ENCODE results near the gene SLC39A1. TPM values are rescaled to one million over a fixed set of nuclear protein-coding genes. Genes with fewer than 3 reads are reported as not detected.
"Not testable (repeated sequence)": the region's sequence is repeated elsewhere in the genome, so short reads cannot be mapped to it uniquely, and the experiment has no call there.

Gene SLC39A1
- total RNA-seq, 3 donors from 2014 or later = 72.6 to 79.3 (median 73.9) TPM

DNA sequence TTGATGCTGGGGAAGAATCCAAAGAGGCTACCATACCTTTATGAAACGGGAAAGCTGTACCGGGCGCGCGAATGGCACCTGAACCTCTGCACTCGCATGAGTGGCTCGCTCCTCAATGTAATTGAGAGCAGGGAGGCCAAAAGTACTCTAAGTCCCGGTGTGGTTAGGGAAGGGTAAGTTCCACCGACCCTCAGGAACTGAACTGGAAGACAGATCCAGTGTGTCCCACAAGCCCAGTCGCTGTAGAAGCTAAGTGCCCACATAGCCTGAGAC, 41.6 kb downstream of the SLC39A1 start:
- Mint-ChIP-seq H3K36me3 (ENCODE audit: insufficient read depth) (peaks cover 12% of the 10 kb centered on the region), H3K4me3 (peak overlapping the region; percentile 95), H3K27me3 (ENCODE audit: low read depth) (no peaks in the 10 kb centered on the region), H3K9me3 (no peaks in the 10 kb centered on the region), H3K4me1 (ENCODE audit: low read depth) (peaks cover 44% of the 10 kb centered on the region)
- ATAC-seq = no peak
- DNase-seq = no peak

DNA sequence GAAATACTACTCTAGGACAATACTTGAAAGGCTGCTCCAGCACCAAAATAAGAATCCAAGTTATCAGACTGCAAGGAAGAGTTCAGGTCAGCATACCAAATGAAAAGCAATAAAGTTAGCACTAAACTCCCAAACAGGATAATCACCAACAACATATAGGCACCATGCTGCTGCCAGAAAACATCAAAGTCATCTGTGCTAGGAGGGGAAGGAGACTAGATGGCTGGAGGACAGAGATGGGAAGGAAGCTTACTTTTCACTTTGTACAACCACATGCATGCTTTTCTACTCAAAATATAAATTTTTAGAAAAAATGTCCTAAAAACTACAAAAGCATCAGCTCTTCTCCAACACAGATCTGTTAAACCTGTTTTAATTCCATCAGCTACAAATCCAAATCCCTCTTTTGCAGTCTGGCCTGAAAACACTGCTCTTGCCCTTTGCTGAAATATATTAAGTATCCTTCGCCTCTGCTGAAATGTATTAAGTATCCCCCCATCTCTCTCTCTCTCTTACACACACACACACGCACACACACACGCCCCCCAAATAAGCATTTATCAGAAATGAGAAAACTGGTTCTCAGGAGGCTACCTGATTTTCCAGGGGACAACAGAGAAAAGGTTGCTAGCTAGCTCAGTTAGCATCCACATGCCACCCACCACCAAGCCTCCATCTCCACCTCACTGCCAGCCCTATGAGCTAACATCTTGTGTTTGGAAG, 42.1 kb downstream of the SLC39A1 start:
- Mint-ChIP-seq H3K4me3 (peak overlapping the region; percentile 95), H3K36me3 (ENCODE audit: insufficient read depth) (peaks cover 13% of the 10 kb centered on the region), H3K27me3 (ENCODE audit: low read depth) (no peaks in the 10 kb centered on the region), H3K9me3 (no peaks in the 10 kb centered on the region), H3K4me1 (ENCODE audit: low read depth) (peaks cover 46% of the 10 kb centered on the region)
- DNase-seq = no peak
- ATAC-seq = no peak

DNA sequence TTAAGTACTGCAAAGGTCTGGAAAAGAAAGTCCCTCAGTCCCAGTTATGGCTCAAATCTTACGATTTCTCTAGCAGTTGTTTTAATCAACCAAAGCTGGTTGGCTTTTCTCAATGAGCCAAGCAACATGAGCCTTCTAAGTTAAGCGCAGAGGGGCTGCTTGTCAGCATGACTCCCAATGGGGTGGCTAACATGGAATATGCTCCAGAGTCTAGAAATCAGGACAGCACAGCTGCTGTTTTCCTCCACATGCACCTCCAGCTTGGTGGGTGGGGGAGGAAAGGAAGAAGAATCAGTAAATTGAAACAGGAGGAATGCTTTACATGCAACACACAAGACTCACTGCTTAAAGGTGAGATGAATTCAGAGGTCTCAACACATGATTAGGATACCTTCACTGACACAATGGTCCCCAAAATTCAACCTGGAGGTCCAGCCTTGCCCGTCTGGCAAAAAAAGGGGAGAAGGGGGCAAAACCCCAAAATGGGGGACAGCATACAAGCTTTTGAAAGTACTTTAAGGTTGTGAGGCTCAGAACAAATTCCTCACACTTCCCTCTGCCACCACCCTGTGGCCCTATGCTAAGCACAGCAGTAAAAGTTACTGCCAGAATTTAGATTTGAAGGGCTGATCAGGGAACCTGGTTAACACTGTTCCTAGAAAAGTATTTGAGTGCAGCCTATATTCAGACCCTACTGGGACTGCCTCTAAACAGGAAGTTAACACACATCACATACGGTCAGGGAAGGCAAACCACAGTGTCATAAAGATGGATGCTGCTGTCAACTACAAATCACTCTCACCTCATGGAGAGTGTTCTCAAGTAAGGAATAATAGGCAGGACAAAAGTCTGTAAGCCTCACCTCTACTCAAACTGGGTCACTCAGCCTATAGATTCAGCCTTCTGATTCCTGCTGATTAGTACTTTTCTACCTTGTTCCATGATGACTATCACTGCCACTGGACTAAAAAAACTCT, 43.2 kb downstream of the SLC39A1 start:
- H3K9me3 Mint-ChIP-seq = no peaks in the 10 kb centered on the region
- H3K4me3 Mint-ChIP-seq = peak overlapping the region; percentile 95
- peaks cover 15% of the 10 kb centered on the region for H3K36me3 Mint-ChIP-seq (ENCODE audit: insufficient read depth)
- peaks cover 54% of the 10 kb centered on the region for H3K4me1 Mint-ChIP-seq (ENCODE audit: low read depth)
- DNase-seq (no peak), ATAC-seq (no peak)
- no peaks in the 10 kb centered on the region for H3K27me3 Mint-ChIP-seq (ENCODE audit: low read depth)

DNA sequence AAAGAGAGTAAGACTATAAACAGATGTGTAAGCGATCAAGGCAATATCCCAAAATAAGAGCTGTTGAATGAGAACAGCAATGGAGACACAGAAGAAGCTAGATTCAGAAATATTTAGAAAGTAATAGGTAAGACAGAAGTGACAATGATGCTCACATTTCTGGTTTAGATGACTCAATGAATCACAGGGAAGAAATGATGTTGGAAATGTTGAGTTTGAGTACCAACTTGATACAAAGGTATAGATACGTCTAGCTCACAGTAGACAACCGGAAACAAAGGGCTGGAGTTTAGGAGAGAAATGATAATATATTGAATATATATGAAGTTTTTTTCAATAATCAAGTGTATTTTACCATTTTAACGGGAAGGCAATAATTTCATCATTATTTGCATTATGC, 47.0 kb downstream of the SLC39A1 start:
- ATAC-seq (peak in 1 of 2 donors; percentile 39), DNase-seq (no peak)
- Mint-ChIP-seq H3K4me1 (ENCODE audit: low read depth) (peaks cover 58% of the 10 kb centered on the region), H3K36me3 (ENCODE audit: insufficient read depth) (peaks cover 14% of the 10 kb centered on the region), H3K27me3 (ENCODE audit: low read depth) (no peaks in the 10 kb centered on the region), H3K9me3 (no peaks in the 10 kb centered on the region), H3K4me3 (no peak overlapping the region)

DNA sequence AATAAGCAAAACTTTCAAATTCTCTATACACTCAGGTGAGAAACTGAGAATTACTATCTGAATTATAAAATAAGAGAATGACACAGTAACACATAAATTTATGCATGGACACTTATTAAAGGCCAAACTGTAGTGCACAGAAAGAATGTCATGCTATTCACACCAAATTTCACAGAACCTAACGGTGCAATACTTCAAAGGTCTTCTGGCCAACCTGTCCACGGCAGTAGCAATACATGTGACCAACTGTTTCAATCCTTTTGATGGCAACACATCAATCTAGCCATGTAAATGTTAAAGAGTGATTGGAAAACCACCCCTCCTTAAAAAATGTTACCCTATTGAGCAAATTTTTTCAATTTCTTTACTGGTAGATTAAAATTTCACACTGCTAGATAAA, 51.0 kb downstream of the SLC39A1 start:
- no peak for DNase-seq
- no peaks in the 10 kb centered on the region for H3K27me3 Mint-ChIP-seq (ENCODE audit: low read depth)
- no peak overlapping the region for H3K4me3 Mint-ChIP-seq
- H3K36me3 Mint-ChIP-seq (ENCODE audit: insufficient read depth) = peaks cover 8% of the 10 kb centered on the region
- H3K4me1 Mint-ChIP-seq (ENCODE audit: low read depth) = peaks cover 30% of the 10 kb centered on the region
- ATAC-seq = no peak
- no peaks in the 10 kb centered on the region for H3K9me3 Mint-ChIP-seq

DNA sequence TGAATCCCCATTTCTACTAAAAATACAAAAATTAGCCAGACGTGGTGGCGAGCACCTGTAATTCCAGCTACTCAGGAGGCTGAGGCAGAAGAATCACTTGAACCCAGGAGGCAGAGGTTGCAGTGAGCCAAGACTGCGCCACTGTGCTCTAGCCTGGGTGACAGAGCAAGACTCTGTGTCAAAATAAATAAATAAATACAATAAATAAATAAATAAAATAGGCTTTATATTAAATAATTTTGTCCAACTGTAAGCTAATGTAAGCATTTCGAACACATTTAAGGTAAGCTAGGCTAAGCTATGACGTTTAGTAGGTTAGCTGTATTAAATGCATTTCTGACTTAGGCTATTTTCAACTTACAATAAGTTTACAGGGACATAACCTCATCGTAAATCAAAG, 52.8 kb downstream of the SLC39A1 start:
- Mint-ChIP-seq H3K4me1 (ENCODE audit: low read depth) (peaks cover 35% of the 10 kb centered on the region), H3K36me3 (ENCODE audit: insufficient read depth) (peaks cover 13% of the 10 kb centered on the region)
- H3K4me3 Mint-ChIP-seq; ATAC-seq; H3K27me3 Mint-ChIP-seq (ENCODE audit: low read depth); H3K9me3 Mint-ChIP-seq; DNase-seq: not testable (repeated sequence)

Other genes with a start within 250 kb of the SLC39A1 start
- 10 to 100 TPM; 46.9 to 49.4 (median 48.5) TPM for gene INTS3, start 235.5 kb downstream of the SLC39A1 start, total RNA-seq
- 1 to 10 TPM; 3.8 to 6.0 (median 6.0) TPM for gene SLC27A3, start 188.1 kb downstream of the SLC39A1 start, total RNA-seq
- 10 to 100 TPM; 57.3 to 58.3 (median 57.7) TPM for gene GATAD2B, start 40.6 kb downstream of the SLC39A1 start, total RNA-seq
- 100 to 1,000 TPM; 110 to 117 (median 115) TPM for gene DENND4B, start 16.8 kb downstream of the SLC39A1 start, total RNA-seq
- gene CRTC2, start 4.9 kb downstream of the SLC39A1 start, total RNA-seq = 10 to 100 TPM; 43.7 to 56.0 (median 51.7) TPM
- gene CREB3L4, start 4.4 kb upstream of the SLC39A1 start, total RNA-seq = 1 to 10 TPM; 4.2 to 4.3 (median 4.3) TPM
- gene JTB, start 14.1 kb upstream of the SLC39A1 start, total RNA-seq = 100 to 1,000 TPM; 257 to 294 (median 273) TPM
- 10 to 100 TPM in 1 of 3 donors, 1 to 10 TPM in 2; 7.0 to 16.0 (median 9.3) TPM for gene RAB13, start 22.8 kb upstream of the SLC39A1 start, total RNA-seq
- gene RPS27, start 27.2 kb upstream of the SLC39A1 start, total RNA-seq = 1,000 to 10,000 TPM; 2,132 to 2,236 (median 2,176) TPM
- gene NUP210L, start 191.5 kb upstream of the SLC39A1 start, total RNA-seq = under 1 TPM; 0.05 to 0.08 (median 0.08) TPM
- gene TPM3, start 228.6 kb upstream of the SLC39A1 start, total RNA-seq = 100 to 1,000 TPM; 788 to 834 (median 808) TPM
- not detected for gene CFAP141, start 242.8 kb upstream of the SLC39A1 start, total RNA-seq

Measured in activated T-cell treated with anti-CD3 and anti-CD28 coated beads, Interleukin-2, amount 50 U/mL, for 4 hours (primary cell).